Tibial nerve (tissue), 3 donors: ENCODE results near the gene C1orf174.

Experiments used
- CTCF ChIP-seq, 5 experiments: fragments of 200-600 bp in 3 of 5; fragments of 450-650 bp in 2 of 5; sonication (generic) in 3 of 5; IDR thresholded peaks; one replicate each; pipeline ENCODE4 v1.5.1; 2016 to 2019; ENCODE audit warnings: antibody characterized with exemption in 5 of 5, mild to moderate bottlenecking in 3 of 5, moderate library complexity in 2 of 5
- POLR2A ChIP-seq, 2 donors: fragments of 450-650 bp; IDR thresholded peaks; one replicate each; pipeline ENCODE4 v1.6.1; 2017; ENCODE audit warnings: antibody characterized with exemption in 2 of 2, mild to moderate bottlenecking in 2 of 2, moderate library complexity in 2 of 2

GRCh38 chr1:3925762-3926161 is 25.7 kb upstream of the C1orf174 start:
- TF ChIP-seq CTCF (IDR thresholded peaks at IDR 0.05) (no peak), POLR2A (IDR thresholded peaks at IDR 0.05) (no peak)
